Measurements from ENCODE around the gene PAN3. TPM values are rescaled to one million over a fixed set of nuclear protein-coding genes. Genes with fewer than 3 reads are reported as not detected.

PAN3 gene
- total and polyA plus RNA-seq, 8 donors, result 12.4 to 26.4 (median 16.3) TPM

GRCh38 chr13:28229522-28230411 lies 91.4 kb downstream of the PAN3 start:
- no peak for TF ChIP-seq CTCF (IDR thresholded peaks at IDR 0.05)
- Histone ChIP-seq H3K27me3 (no peaks in the 10 kb centered on the region), H3K27ac (no peak overlapping the region), H3K4me1 (no peaks in the 10 kb centered on the region), H3K4me3 (no peak overlapping the region), H3K9me3 (no peaks in the 10 kb centered on the region), H3K36me3 (no peaks in the 10 kb centered on the region)
- intact Hi-C loops (cut with DNase I), result no loop called here
- FAIRE-seq (no peak), DNase-seq (no peak), ATAC-seq (no peak)
- 89 to 92% methylated on average over 4 of the region's 4 CpGs for WGBS, 2 donors

DNA sequence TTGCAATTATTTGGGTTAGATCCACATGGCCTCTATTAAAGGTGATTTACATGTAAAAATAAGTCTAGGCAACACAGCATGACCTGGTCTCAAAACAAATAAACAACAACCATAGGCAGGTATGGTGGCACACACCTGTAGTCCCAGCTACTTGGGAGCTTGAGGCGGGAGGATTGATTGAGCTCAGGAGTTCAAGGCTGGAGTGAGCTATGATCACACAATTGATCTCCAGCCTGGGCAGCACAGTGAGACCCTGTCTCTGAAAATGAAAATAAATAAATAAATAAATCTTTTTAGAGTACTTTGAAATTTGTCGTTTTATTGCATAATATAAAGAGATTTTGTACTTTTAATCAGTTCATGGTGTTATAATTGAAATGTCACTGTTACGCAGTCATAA lies 93.3 kb downstream of the PAN3 start:
- H3K36me3 ChIP-seq, result no peaks in the 10 kb centered on the region
- ATAC-seq (no peak), DNase-seq (no peak), FAIRE-seq (no peak)
- WGBS, 2 donors, result 96 to 98% methylated on average over 3 of the region's 3 CpGs
- no peak overlapping the region for H3K27ac ChIP-seq
- no peaks in the 10 kb centered on the region for H3K27me3 ChIP-seq
- H3K4me3 ChIP-seq, result no peak overlapping the region
- H3K9me3 ChIP-seq, result no peaks in the 10 kb centered on the region
- no peak for TF ChIP-seq CTCF (IDR thresholded peaks at IDR 0.05)
- intact Hi-C loops (cut with DNase I), result no loop called here
- no peaks in the 10 kb centered on the region for H3K4me1 ChIP-seq

- ATAC-seq, result no peak
- H3K4me1 ChIP-seq, result no peaks in the 10 kb centered on the region
- intact Hi-C loops (cut with DNase I), result no loop called here
- 90 to 91% methylated on average over 2 of the region's 2 CpGs for WGBS, 2 donors
- no peak for FAIRE-seq
- H3K27ac ChIP-seq, result no peak overlapping the region
- no peak overlapping the region for H3K4me3 ChIP-seq
- TF ChIP-seq CTCF (IDR thresholded peaks at IDR 0.05), result no peak
- H3K36me3 ChIP-seq, result no peaks in the 10 kb centered on the region
- DNase-seq, result no peak
- no peaks in the 10 kb centered on the region for H3K27me3 ChIP-seq
- no peaks in the 10 kb centered on the region for H3K9me3 ChIP-seq
Observed at GRCh38 chr13:28237944-28238343, 99.6 kb downstream of the PAN3 start.

- no peak for DNase-seq
Observed at GRCh38 chr13:28239374-28239773, 101.0 kb downstream of the PAN3 start.

More at GRCh38 chr13:28239374-28239773, 101.0 kb downstream of the PAN3 start:
- Histone ChIP-seq H3K36me3 (no peaks in the 10 kb centered on the region), H3K4me1 (no peaks in the 10 kb centered on the region), H3K9me3 (no peaks in the 10 kb centered on the region), H3K27ac (no peak overlapping the region), H3K4me3 (no peak overlapping the region), H3K27me3 (no peaks in the 10 kb centered on the region)
- intact Hi-C loops (cut with DNase I), result no loop called here
- ATAC-seq (no peak), FAIRE-seq (no peak)
- 62 to 82% methylated on average over 2 of the region's 2 CpGs for WGBS, 2 donors
- TF ChIP-seq CTCF (IDR thresholded peaks at IDR 0.05), result no peak
